Natural killer cell treated with Interleukin-12 subunit alpha and Interleukin-12 subunit beta and Interleukin-15 and Interleukin-18, amount 100 ng/mL, for 72 hours (primary cell): Measurements from ENCODE around the gene C17orf50. TPM values are rescaled to one million over a fixed set of nuclear protein-coding genes. Genes with fewer than 3 reads are reported as not detected.

Source experiments
- ATAC-seq, 2 donors: fragments of 150-1000 bp; cut with Tn5 transposase in 1 of 2; sonication (Bioruptor Pico), chemical (Tn5 transposase) in 1 of 2; 2 replicates each; pipeline ENCODE4 v1.10.0; 2021
- DNase-seq: peaks from one replicate; pipeline ENCODE4 v3.0.0; 2022; ENCODE audit warnings: low spot score
- H3K27ac Mint-ChIP-seq, 2 donors: 1 replicate in 1 of 2; 2 replicates in 1 of 2; pipeline ENCODE4 v1.8.0; 2022; ENCODE audit warnings: mixed read lengths in 2 of 2, mild to moderate bottlenecking in 1 of 2, moderate library complexity in 1 of 2
- H3K27me3 Mint-ChIP-seq, 2 donors: 1 replicate in 1 of 2; 2 replicates in 1 of 2; pipeline ENCODE4 v1.8.0; 2022; ENCODE audit warnings: mixed read lengths in 2 of 2
- H3K36me3 Mint-ChIP-seq: one replicate; pipeline ENCODE4 v1.8.0; 2022; ENCODE audit warnings: mixed read lengths
- H3K4me1 Mint-ChIP-seq, 2 donors: 1 replicate in 1 of 2; 2 replicates in 1 of 2; pipeline ENCODE4 v1.8.0; 2022; ENCODE audit warnings: low read depth in 2 of 2, mixed read lengths in 2 of 2, mild to moderate bottlenecking in 1 of 2
- H3K4me3 Mint-ChIP-seq: one replicate; pipeline ENCODE4 v1.8.0; 2022; ENCODE audit warnings: mixed read lengths
- H3K9me3 Mint-ChIP-seq: 2 replicates; pipeline ENCODE4 v1.8.0; 2022; ENCODE audit warnings: mixed read lengths
- total RNA-seq, 2 donors: library from RNA; stranded (reverse); gene quantifications; one replicate each; pipeline ENCODE4 v1.2.3, GENCODE V29; 2022

The C17orf50 gene
- not detected for total RNA-seq

DNA sequence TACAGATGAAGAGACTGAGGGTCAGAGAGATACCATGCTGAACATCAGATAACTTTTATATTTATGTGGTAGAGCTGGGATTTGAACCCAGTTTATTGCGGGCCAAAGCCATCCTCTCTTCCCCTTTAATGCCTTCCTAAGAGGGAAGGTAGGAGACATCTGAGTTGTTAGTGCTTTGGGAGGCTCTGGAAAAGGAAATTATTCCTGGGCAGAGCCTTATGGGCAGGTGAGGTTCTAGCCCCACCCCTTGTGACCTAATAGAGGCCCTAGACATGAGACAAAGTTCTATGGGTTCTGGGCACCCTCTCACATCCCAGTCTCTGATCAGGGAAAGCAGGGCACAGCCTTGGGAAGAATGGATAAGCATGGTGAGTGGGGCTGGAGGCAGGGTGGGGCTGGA, at the start of gene C17orf50:
Gene C17orf50 (plus strand): TSS at position 301 of the 400 bp plus-strand sequence. CDS start 55 bp downstream, at position 356.
- Mint-ChIP-seq H3K4me1 (peaks cover 6% of the 10 kb centered on the region in 2 donors), H3K4me3 (no peak within 1 kb of the TSS), H3K36me3 (no peaks in the 10 kb centered on the region), H3K27ac (no peak within 1 kb of the TSS), H3K27me3 (no peaks in the 10 kb centered on the region), H3K9me3 (no peaks in the 10 kb centered on the region)
- no peak for DNase-seq
- ATAC-seq = no peak

GRCh38 chr17:35710950-35711349, 49.7 kb upstream of the C17orf50 start:
- peaks cover 0 to 6% of the 10 kb centered on the region in 2 donors for H3K4me1 Mint-ChIP-seq
- H3K9me3 Mint-ChIP-seq = no peaks in the 10 kb centered on the region
- no peaks in the 10 kb centered on the region for H3K27me3 Mint-ChIP-seq
- H3K4me3 Mint-ChIP-seq = no peak overlapping the region
- no peak overlapping the region for H3K27ac Mint-ChIP-seq
- ATAC-seq (no peak), DNase-seq (no peak)
- peaks cover 7% of the 10 kb centered on the region for H3K36me3 Mint-ChIP-seq

- ATAC-seq (no peak), DNase-seq (no peak)
- Mint-ChIP-seq H3K27ac (no peak overlapping the region), H3K4me3 (no peak overlapping the region), H3K4me1 (peaks cover 0 to 2% of the 10 kb centered on the region in 2 donors), H3K27me3 (no peaks in the 10 kb centered on the region), H3K9me3 (no peaks in the 10 kb centered on the region), H3K36me3 (peaks cover 14% of the 10 kb centered on the region)
Observed at GRCh38 chr17:35713069-35713728, 47.5 kb upstream of the C17orf50 start.

GRCh38 chr17:35714988-35715387, 45.7 kb upstream of the C17orf50 start:
- peaks cover 19% of the 10 kb centered on the region for H3K36me3 Mint-ChIP-seq
- no peak overlapping the region for H3K4me3 Mint-ChIP-seq
- DNase-seq (no peak), ATAC-seq (no peak)
- no peak overlapping the region for H3K27ac Mint-ChIP-seq
- H3K9me3 Mint-ChIP-seq = no peaks in the 10 kb centered on the region
- H3K4me1 Mint-ChIP-seq = peaks cover 0 to 2% of the 10 kb centered on the region in 2 donors
- H3K27me3 Mint-ChIP-seq = no peaks in the 10 kb centered on the region

GRCh38 chr17:35715416-35715815, 45.3 kb upstream of the C17orf50 start:
- ATAC-seq (no peak), DNase-seq (no peak)
- H3K27me3 Mint-ChIP-seq = no peaks in the 10 kb centered on the region
- peaks cover 17% of the 10 kb centered on the region for H3K36me3 Mint-ChIP-seq
- peaks cover 0 to 2% of the 10 kb centered on the region in 2 donors for H3K4me1 Mint-ChIP-seq
- H3K9me3 Mint-ChIP-seq = no peaks in the 10 kb centered on the region
- H3K27ac Mint-ChIP-seq = no peak overlapping the region
- H3K4me3 Mint-ChIP-seq = no peak overlapping the region

DNA sequence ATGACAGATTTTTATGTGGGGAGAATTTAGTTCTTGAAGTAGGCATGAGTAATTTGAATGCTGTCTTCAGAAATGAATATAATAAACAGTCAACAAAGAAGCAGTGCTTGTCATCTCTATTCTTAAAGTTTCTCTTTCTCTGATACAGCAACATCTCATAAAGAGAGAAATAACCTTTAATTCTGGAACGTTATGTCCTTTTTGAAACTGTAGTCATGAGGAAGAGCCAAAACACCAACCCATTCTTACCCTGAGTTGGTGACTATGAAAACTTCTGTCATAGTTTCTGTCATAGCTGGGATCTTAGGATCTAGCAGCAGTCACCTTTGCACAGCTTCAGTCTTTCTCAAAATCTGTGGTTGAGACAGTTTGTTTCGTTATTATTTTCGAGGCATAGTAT, 44.5 kb upstream of the C17orf50 start:
- H3K4me3 Mint-ChIP-seq = no peak overlapping the region
- ATAC-seq (no peak), DNase-seq (no peak)
- peaks cover 0 to 2% of the 10 kb centered on the region in 2 donors for H3K4me1 Mint-ChIP-seq
- H3K27me3 Mint-ChIP-seq = no peaks in the 10 kb centered on the region
- no peaks in the 10 kb centered on the region for H3K9me3 Mint-ChIP-seq
- H3K36me3 Mint-ChIP-seq = peaks cover 19% of the 10 kb centered on the region
- no peak overlapping the region for H3K27ac Mint-ChIP-seq

DNA sequence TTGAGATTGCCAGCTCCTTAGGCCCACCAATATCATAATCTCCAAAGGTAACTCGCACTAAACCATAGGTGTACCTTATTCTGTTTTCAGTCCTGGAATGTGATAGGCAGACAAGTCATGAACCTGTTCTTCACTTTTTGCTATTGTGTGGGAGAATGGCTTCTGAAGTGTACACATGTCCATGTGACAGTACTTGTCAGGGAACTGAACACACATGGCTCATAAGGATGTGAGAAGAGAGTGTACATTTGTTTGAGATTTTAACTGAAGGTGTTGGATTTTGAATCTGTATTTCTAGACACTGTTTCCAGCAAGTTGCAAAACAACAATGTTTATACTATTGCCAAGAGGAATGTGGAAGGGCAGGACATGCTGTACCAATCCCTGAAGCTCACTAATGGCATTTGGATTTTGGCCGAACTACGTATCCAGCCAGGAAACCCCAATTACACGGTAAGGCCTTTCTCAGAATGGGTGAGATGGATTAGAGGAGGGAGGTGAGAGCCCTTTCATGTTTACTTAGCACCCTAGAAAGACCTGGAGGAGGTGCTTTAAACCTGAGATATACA, 43.7 kb upstream of the C17orf50 start:
- H3K9me3 Mint-ChIP-seq = no peaks in the 10 kb centered on the region
- ATAC-seq = no peak
- H3K4me1 Mint-ChIP-seq = peaks cover 0 to 2% of the 10 kb centered on the region in 2 donors
- H3K4me3 Mint-ChIP-seq = no peak overlapping the region
- H3K27ac Mint-ChIP-seq = no peak overlapping the region
- DNase-seq = no peak
- peaks cover 19% of the 10 kb centered on the region for H3K36me3 Mint-ChIP-seq
- no peaks in the 10 kb centered on the region for H3K27me3 Mint-ChIP-seq

GRCh38 chr17:35717475-35717874, 43.2 kb upstream of the C17orf50 start:
- H3K9me3 Mint-ChIP-seq = no peaks in the 10 kb centered on the region
- no peaks in the 10 kb centered on the region for H3K27me3 Mint-ChIP-seq
- no peak overlapping the region for H3K27ac Mint-ChIP-seq
- no peak overlapping the region for H3K4me3 Mint-ChIP-seq
- DNase-seq (no peak), ATAC-seq (no peak)
- peaks cover 19% of the 10 kb centered on the region for H3K36me3 Mint-ChIP-seq
- peaks cover 0 to 2% of the 10 kb centered on the region in 2 donors for H3K4me1 Mint-ChIP-seq

DNA sequence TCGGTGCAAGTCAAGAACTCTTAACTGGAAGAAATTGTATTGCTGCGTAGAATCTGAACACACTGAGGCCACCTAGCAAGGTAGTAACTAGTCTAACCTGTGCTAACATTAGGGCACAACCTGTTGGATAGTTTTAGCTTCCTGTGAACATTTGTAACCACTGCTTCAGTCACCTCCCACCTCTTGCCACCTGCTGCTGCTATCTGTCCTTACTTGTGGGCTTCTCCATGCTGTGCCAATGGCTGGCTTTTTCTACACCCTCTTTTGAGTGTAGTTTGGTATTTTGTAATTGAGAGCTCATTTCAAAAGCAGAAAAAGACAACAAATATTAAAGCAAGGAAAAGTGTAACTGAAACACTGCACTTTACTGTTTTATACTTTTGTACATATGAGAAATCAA, 37.0 kb upstream of the C17orf50 start:
- ATAC-seq = no peak
- H3K27ac Mint-ChIP-seq = no peak overlapping the region
- no peaks in the 10 kb centered on the region for H3K9me3 Mint-ChIP-seq
- H3K4me3 Mint-ChIP-seq = no peak overlapping the region
- peaks cover 37% of the 10 kb centered on the region for H3K36me3 Mint-ChIP-seq
- DNase-seq = no peak
- no peaks in the 10 kb centered on the region for H3K27me3 Mint-ChIP-seq
- H3K4me1 Mint-ChIP-seq = no peaks in the 10 kb centered on the region

DNA sequence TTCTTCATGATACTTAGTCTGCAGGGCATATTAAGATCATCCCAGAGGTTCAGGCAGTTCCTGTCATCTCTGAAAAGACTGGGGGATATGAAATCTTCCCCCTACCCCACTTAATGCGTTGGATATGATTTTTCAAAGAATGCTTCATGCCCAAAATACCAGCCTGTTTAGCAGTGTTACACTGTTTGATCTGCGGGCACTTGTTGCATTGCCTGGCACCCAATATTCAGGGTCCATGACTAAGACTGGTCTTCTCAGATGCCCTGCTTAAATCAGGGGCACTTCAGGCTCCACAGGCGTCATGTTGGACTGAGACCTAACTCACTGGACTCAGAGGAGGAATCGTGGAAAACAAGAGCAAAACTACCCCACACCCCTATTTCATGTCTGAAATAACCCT, 35.6 kb upstream of the C17orf50 start:
- H3K27ac Mint-ChIP-seq = no peak overlapping the region
- no peak overlapping the region for H3K4me3 Mint-ChIP-seq
- H3K36me3 Mint-ChIP-seq = peaks cover 35% of the 10 kb centered on the region
- H3K4me1 Mint-ChIP-seq = no peaks in the 10 kb centered on the region
- H3K27me3 Mint-ChIP-seq = no peaks in the 10 kb centered on the region
- ATAC-seq (no peak), DNase-seq (no peak)
- no peaks in the 10 kb centered on the region for H3K9me3 Mint-ChIP-seq

GRCh38 chr17:35725802-35726126, 34.9 kb upstream of the C17orf50 start:
- ATAC-seq = no peak
- H3K27me3 Mint-ChIP-seq = no peaks in the 10 kb centered on the region
- no peak for DNase-seq
- no peaks in the 10 kb centered on the region for H3K9me3 Mint-ChIP-seq
- H3K36me3 Mint-ChIP-seq = peaks cover 31% of the 10 kb centered on the region
- no peak overlapping the region for H3K4me3 Mint-ChIP-seq
- H3K4me1 Mint-ChIP-seq = peaks cover 5 to 6% of the 10 kb centered on the region in 2 donors
- no peak overlapping the region for H3K27ac Mint-ChIP-seq

- peaks cover 30% of the 10 kb centered on the region for H3K36me3 Mint-ChIP-seq
- no peaks in the 10 kb centered on the region for H3K9me3 Mint-ChIP-seq
- no peak overlapping the region for H3K27ac Mint-ChIP-seq
- DNase-seq = no peak
- no peaks in the 10 kb centered on the region for H3K27me3 Mint-ChIP-seq
- no peak overlapping the region for H3K4me3 Mint-ChIP-seq
- H3K4me1 Mint-ChIP-seq = peaks cover 11% of the 10 kb centered on the region in 2 donors
- no peak for ATAC-seq
Observed at GRCh38 chr17:35726127-35726952, 34.3 kb upstream of the C17orf50 start.

- peaks cover 30% of the 10 kb centered on the region for H3K36me3 Mint-ChIP-seq
- ATAC-seq = no peak
- no peak for DNase-seq
- no peak overlapping the region for H3K27ac Mint-ChIP-seq
- H3K4me1 Mint-ChIP-seq = peaks cover 11% of the 10 kb centered on the region in 2 donors
- no peak overlapping the region for H3K4me3 Mint-ChIP-seq
- H3K9me3 Mint-ChIP-seq = no peaks in the 10 kb centered on the region
- no peaks in the 10 kb centered on the region for H3K27me3 Mint-ChIP-seq
Observed at GRCh38 chr17:35726953-35727460, 33.7 kb upstream of the C17orf50 start.

- peaks cover 30% of the 10 kb centered on the region for H3K36me3 Mint-ChIP-seq
- no peaks in the 10 kb centered on the region for H3K9me3 Mint-ChIP-seq
- peaks cover 11% of the 10 kb centered on the region in 2 donors for H3K4me1 Mint-ChIP-seq
- no peak for ATAC-seq
- H3K27ac Mint-ChIP-seq = no peak overlapping the region
- no peaks in the 10 kb centered on the region for H3K27me3 Mint-ChIP-seq
- DNase-seq = no peak
- H3K4me3 Mint-ChIP-seq = no peak overlapping the region
Observed at GRCh38 chr17:35727635-35728034, 33.1 kb upstream of the C17orf50 start.
